Activated CD4-positive, alpha-beta memory T cell treated with anti-CD3 and anti-CD28 coated beads for 36 hours (primary cell): Measurements from ENCODE around the gene USP48. TPM values are rescaled to one million over a fixed set of nuclear protein-coding genes. Genes with fewer than 3 reads are reported as not detected.

ENCODE experiments used
- CTCF ChIA-PET: fragments of 350-600 bp; sonication (Branson Sonifier 250); formaldehyde crosslinking; loops from one replicate; lab custom pipeline; 2021; ENCODE audit warnings: antibody characterized with exemption, inconsistent platforms; lab: Charles Lee
- POLR2A ChIA-PET: fragments of 350-600 bp; sonication (Branson Sonifier 250); formaldehyde crosslinking; loops from one replicate; lab custom pipeline; 2021; ENCODE audit warnings: antibody characterized with exemption; lab: Charles Lee
- DNase-seq: peaks from one replicate; pipeline ENCODE4 v3.0.0-alpha.2; 2020
- H3K27ac Mint-ChIP-seq: one replicate; pipeline ENCODE4 v1.8.0; 2021; ENCODE audit warnings: mixed read lengths
- H3K27me3 Mint-ChIP-seq: one replicate; pipeline ENCODE4 v1.8.0; 2021; ENCODE audit warnings: mixed read lengths
- H3K36me3 Mint-ChIP-seq: one replicate; pipeline ENCODE4 v1.8.0; 2021; ENCODE audit warnings: mixed read lengths
- H3K4me1 Mint-ChIP-seq: one replicate; pipeline ENCODE4 v1.8.0; 2021; ENCODE audit warnings: low read depth, mixed read lengths
- H3K4me3 Mint-ChIP-seq: one replicate; pipeline ENCODE4 v1.8.0; 2021; ENCODE audit warnings: mild to moderate bottlenecking, mixed read lengths
- H3K9me3 Mint-ChIP-seq: one replicate; pipeline ENCODE4 v1.8.0; 2021; ENCODE audit warnings: mixed read lengths
- intact Hi-C: fragments of 100-400 bp; cut with micrococcal nuclease; formaldehyde crosslinking; loops from one replicate; pipeline ENCODE4 v1.15.1; 2023
- total RNA-seq, 2 experiments: library from RNA; stranded (reverse); gene quantifications; one replicate each; pipeline ENCODE4 v1.2.3, GENCODE V29; 2021

USP48 gene
- total RNA-seq, 2 experiments from 2014 or later = 77.2 to 91.1 TPM

GRCh38 chr1:21668232-21668950 is 114.6 kb downstream of the USP48 start:
- Mint-ChIP-seq H3K27me3 (peaks cover 25% of the 10 kb centered on the region), H3K4me3 (peak overlapping the region; percentile 8), H3K9me3 (no peaks in the 10 kb centered on the region), H3K4me1 (peaks cover 16% of the 10 kb centered on the region), H3K27ac (no peak overlapping the region), H3K36me3 (no peaks in the 10 kb centered on the region)
- ChIA-PET POLR2A (no interaction called here), CTCF (interaction anchor here (1.0 kb wide), 1 partner anchor 9 kb away, joined by 3 read pairs; no protein-coding TSS in a partner anchor)
- peak; percentile 8 for DNase-seq
- intact Hi-C loops = no loop called here

GRCh38 chr1:21667348-21668231 is 115.4 kb downstream of the USP48 start:
- DNase-seq = peak; percentile 4
- H3K9me3 Mint-ChIP-seq = no peaks in the 10 kb centered on the region
- H3K4me1 Mint-ChIP-seq = peaks cover 12% of the 10 kb centered on the region
- intact Hi-C loops = no loop called here
- H3K27me3 Mint-ChIP-seq = peaks cover 26% of the 10 kb centered on the region
- H3K4me3 Mint-ChIP-seq = no peak overlapping the region
- POLR2A ChIA-PET = no interaction called here
- H3K36me3 Mint-ChIP-seq = no peaks in the 10 kb centered on the region
- CTCF ChIA-PET = no interaction called here
- no peak overlapping the region for H3K27ac Mint-ChIP-seq

- intact Hi-C loops = no loop called here
- no peak overlapping the region for H3K27ac Mint-ChIP-seq
- no peak overlapping the region for H3K4me3 Mint-ChIP-seq
- peaks cover 26% of the 10 kb centered on the region for H3K27me3 Mint-ChIP-seq
- CTCF ChIA-PET = no interaction called here
- H3K9me3 Mint-ChIP-seq = no peaks in the 10 kb centered on the region
- H3K4me1 Mint-ChIP-seq = peaks cover 12% of the 10 kb centered on the region
- DNase-seq = peak; percentile 4
- POLR2A ChIA-PET = no interaction called here
- no peaks in the 10 kb centered on the region for H3K36me3 Mint-ChIP-seq
Measured at GRCh38 chr1:21666576-21667320, 116.2 kb downstream of the USP48 start.

GRCh38 chr1:21665711-21666575 is 117.0 kb downstream of the USP48 start:
- Mint-ChIP-seq H3K4me3 (no peak overlapping the region), H3K27me3 (peaks cover 30% of the 10 kb centered on the region), H3K36me3 (no peaks in the 10 kb centered on the region), H3K9me3 (no peaks in the 10 kb centered on the region), H3K4me1 (peaks cover 12% of the 10 kb centered on the region), H3K27ac (no peak overlapping the region)
- no peak for DNase-seq
- ChIA-PET CTCF (no interaction called here), POLR2A (no interaction called here)
- intact Hi-C loops = no loop called here

GRCh38 chr1:21664806-21665588 is 118.0 kb downstream of the USP48 start:
- Mint-ChIP-seq H3K27me3 (peaks cover 34% of the 10 kb centered on the region), H3K27ac (no peak overlapping the region), H3K4me1 (peaks cover 12% of the 10 kb centered on the region), H3K36me3 (no peaks in the 10 kb centered on the region), H3K4me3 (no peak overlapping the region), H3K9me3 (no peaks in the 10 kb centered on the region)
- intact Hi-C loops = no loop called here
- ChIA-PET CTCF (no interaction called here), POLR2A (no interaction called here)
- no peak for DNase-seq

- POLR2A ChIA-PET = no interaction called here
- Mint-ChIP-seq H3K4me3 (no peak overlapping the region), H3K27ac (no peak overlapping the region), H3K4me1 (peaks cover 10% of the 10 kb centered on the region), H3K36me3 (no peaks in the 10 kb centered on the region), H3K9me3 (no peaks in the 10 kb centered on the region), H3K27me3 (peaks cover 37% of the 10 kb centered on the region)
- no peak for DNase-seq
- CTCF ChIA-PET = no interaction called here
- intact Hi-C loops = no loop called here
Measured at GRCh38 chr1:21663951-21664805, 118.8 kb downstream of the USP48 start.

- H3K4me1 Mint-ChIP-seq = peaks cover 10% of the 10 kb centered on the region
- ChIA-PET POLR2A (no interaction called here), CTCF (no interaction called here)
- H3K36me3 Mint-ChIP-seq = no peaks in the 10 kb centered on the region
- H3K27me3 Mint-ChIP-seq = peaks cover 36% of the 10 kb centered on the region
- no peak for DNase-seq
- no peak overlapping the region for H3K4me3 Mint-ChIP-seq
- no peak overlapping the region for H3K27ac Mint-ChIP-seq
- no peaks in the 10 kb centered on the region for H3K9me3 Mint-ChIP-seq
- intact Hi-C loops = no loop called here
Measured at GRCh38 chr1:21663248-21663950, 119.5 kb downstream of the USP48 start.

- Mint-ChIP-seq H3K27ac (no peak overlapping the region), H3K4me1 (peaks cover 10% of the 10 kb centered on the region), H3K4me3 (no peak overlapping the region), H3K9me3 (no peaks in the 10 kb centered on the region), H3K27me3 (peaks cover 29% of the 10 kb centered on the region), H3K36me3 (no peaks in the 10 kb centered on the region)
- CTCF ChIA-PET = no interaction called here
- DNase-seq = no peak
- POLR2A ChIA-PET = no interaction called here
- intact Hi-C loops = no loop called here
Measured at GRCh38 chr1:21662426-21663247, 120.3 kb downstream of the USP48 start.

GRCh38 chr1:21661886-21662285 is 121.1 kb downstream of the USP48 start:
- H3K36me3 Mint-ChIP-seq = no peaks in the 10 kb centered on the region
- H3K4me1 Mint-ChIP-seq = peaks cover 10% of the 10 kb centered on the region
- H3K27me3 Mint-ChIP-seq = peaks cover 27% of the 10 kb centered on the region
- intact Hi-C loops = no loop called here
- DNase-seq = no peak
- ChIA-PET POLR2A (no interaction called here), CTCF (interaction anchor here (0.5 to 0.8 kb wide), 2 partner anchors 430 to 453 kb away, joined by 3 to 4 read pairs; no protein-coding TSS in a partner anchor)
- H3K27ac Mint-ChIP-seq = no peak overlapping the region
- no peak overlapping the region for H3K4me3 Mint-ChIP-seq
- no peaks in the 10 kb centered on the region for H3K9me3 Mint-ChIP-seq
